Rectal smooth muscle tissue (tissue), 1 donor: ENCODE measurements around the gene COMMD6.
"Not testable (repeated sequence)": the region's sequence is repeated elsewhere in the genome, so short reads cannot be mapped to it uniquely, and the experiment has no call there.

Source experiments
- H3K27ac ChIP-seq: one replicate; pipeline ENCODE4 v1.7.0; 2013; ENCODE audit warnings: low read depth, low read length, inconsistent platforms
- H3K27me3 ChIP-seq: one replicate; pipeline ENCODE4 v1.7.0; 2013; ENCODE audit warnings: low read length; ENCODE audit not compliant: control insufficient read depth, insufficient read depth
- H3K36me3 ChIP-seq: one replicate; pipeline ENCODE4 v1.7.0; 2013; ENCODE audit warnings: low read length; ENCODE audit not compliant: control insufficient read depth, insufficient read depth
- H3K4me1 ChIP-seq: one replicate; pipeline ENCODE4 v1.7.0; 2013; ENCODE audit warnings: low read length; ENCODE audit not compliant: control insufficient read depth, insufficient read depth
- H3K4me3 ChIP-seq: one replicate; pipeline ENCODE4 v1.7.0; 2013; ENCODE audit warnings: low read length
- H3K9ac ChIP-seq: one replicate; pipeline ENCODE4 v1.7.0; 2013; ENCODE audit warnings: low read length

Gene COMMD6

DNA sequence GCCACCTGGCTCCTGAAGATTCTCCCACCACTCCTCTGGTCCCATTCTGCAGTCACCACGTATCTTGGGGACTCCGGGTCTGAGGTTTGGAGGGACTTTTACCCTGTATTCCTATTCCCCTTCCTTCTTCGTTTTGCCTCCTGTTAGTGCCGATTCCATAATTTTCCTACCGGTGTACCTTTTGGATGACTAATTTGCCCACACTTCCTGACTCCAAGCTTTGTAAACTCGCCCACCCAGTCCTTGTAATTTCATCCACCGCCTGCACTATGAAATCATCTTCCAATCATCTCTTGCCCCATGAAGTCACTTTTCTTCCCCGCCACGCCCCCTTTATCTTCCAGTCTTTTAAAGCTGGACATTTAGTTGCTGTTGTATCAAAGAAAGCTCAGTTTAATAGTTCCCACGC lies 12.5 kb upstream of the COMMD6 start:
- peak overlapping the region; percentile 79 for H3K27ac ChIP-seq
- H3K27me3 ChIP-seq: no peaks in the 10 kb centered on the region
- peak overlapping the region; percentile 66 for H3K9ac ChIP-seq
- H3K4me3 ChIP-seq: peak overlapping the region; percentile 99
- H3K4me1 ChIP-seq: no peaks in the 10 kb centered on the region
- no peaks in the 10 kb centered on the region for H3K36me3 ChIP-seq

- H3K27ac ChIP-seq: peak within 1 kb of the TSS; percentile 79
- H3K4me1 ChIP-seq: no peaks in the 10 kb centered on the region
- peak within 1 kb of the TSS; percentile 66 for H3K9ac ChIP-seq
- H3K27me3 ChIP-seq: no peaks in the 10 kb centered on the region
- H3K4me3 ChIP-seq: peak within 1 kb of the TSS; percentile 99
- no peaks in the 10 kb centered on the region for H3K36me3 ChIP-seq
Observed at GRCh38 chr13:75549262-75550158, 11.9 kb upstream of the COMMD6 start, which contains the start of gene UCHL3. TSS of gene UCHL3 (plus strand) at chr13:75549791. CDS start at chr13:75549821, 30 bp downstream.

DNA sequence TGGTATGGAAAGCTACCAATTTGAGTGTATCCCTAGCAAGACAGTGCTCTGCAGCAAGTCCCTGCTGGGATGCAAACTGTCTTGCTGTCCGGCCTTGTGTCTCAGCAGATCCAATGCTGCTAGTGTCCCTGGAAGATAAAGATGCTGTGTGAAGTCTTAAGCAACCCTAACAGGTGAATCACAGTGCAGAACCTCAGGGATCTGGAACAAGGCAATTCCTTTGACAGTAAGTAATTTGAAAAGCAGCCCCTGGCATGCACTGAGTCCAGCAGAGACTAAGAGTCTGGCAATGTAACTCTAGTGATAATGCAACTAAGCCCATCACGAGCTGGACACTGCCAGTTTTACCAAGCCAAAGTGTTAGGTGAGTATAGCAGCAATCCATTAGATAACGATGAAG lies 10.3 kb upstream of the COMMD6 start:
- H3K9ac ChIP-seq: no peak overlapping the region
- H3K36me3 ChIP-seq: no peaks in the 10 kb centered on the region
- no peaks in the 10 kb centered on the region for H3K27me3 ChIP-seq
- no peak overlapping the region for H3K4me3 ChIP-seq
- H3K4me1 ChIP-seq: no peaks in the 10 kb centered on the region
- H3K27ac ChIP-seq: no peak overlapping the region

DNA sequence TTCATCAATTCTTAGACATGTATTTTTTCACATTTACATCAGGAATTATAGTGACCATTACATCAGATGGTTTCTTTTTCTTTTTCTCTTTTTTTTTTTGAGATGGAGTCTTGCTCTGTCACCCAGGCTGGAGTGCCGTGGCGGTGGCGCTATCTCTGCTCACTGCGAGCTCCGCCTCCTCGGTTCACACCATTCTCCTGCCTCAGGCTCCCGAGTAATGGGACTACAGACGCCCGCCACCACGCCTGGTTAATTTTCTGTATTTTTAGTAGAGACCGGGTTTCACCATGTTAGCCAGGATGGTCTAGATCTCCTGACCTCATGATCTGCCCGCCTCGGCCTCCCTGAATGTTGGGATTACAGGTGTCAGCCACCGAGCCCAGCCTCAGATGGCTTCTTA lies 7.7 kb upstream of the COMMD6 start:
- H3K27ac ChIP-seq, H3K27me3 ChIP-seq, H3K4me3 ChIP-seq, H3K9ac ChIP-seq, H3K4me1 ChIP-seq, H3K36me3 ChIP-seq: not testable (repeated sequence)

DNA sequence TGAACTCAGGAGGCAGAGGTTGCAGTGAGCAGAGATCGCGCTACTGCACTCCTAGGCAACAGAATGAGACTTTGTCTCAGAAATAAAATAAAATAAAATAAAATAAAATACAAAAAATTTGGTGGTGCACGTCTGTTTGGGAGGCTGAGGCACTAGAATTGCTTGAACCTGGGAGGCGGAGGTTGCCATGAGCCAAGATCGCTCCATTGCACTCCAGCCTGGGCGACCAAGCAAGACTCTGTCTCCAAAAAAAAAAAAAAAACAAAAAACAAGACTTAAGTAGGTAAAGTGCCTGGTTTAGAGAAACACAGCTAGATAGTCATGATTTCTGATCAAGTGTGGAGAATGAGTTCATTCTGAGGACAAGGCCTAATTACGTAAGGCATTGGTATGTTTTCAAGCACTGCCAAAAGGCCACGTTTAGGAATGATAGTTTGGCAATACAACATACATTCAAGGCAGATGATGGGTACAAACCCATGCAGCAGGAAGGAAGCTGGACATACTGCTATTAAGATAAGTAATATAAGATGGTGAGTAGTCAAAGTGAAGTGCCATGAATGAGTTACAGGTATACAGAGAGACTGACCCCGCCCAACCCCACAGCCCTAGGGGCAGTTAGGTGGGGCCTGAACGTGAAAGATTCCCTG lies 7.2 kb upstream of the COMMD6 start:
- Histone ChIP-seq H3K36me3 (no peaks in the 10 kb centered on the region), H3K27ac (no peak overlapping the region), H3K27me3 (no peaks in the 10 kb centered on the region), H3K4me3 (no peak overlapping the region), H3K9ac (no peak overlapping the region), H3K4me1 (no peaks in the 10 kb centered on the region)

- Histone ChIP-seq H3K4me1 (peaks cover 3% of the 10 kb centered on the region), H3K36me3 (no peaks in the 10 kb centered on the region), H3K4me3 (no peak overlapping the region), H3K9ac (no peak overlapping the region), H3K27ac (no peak overlapping the region), H3K27me3 (no peaks in the 10 kb centered on the region)
Observed at GRCh38 chr13:75541961-75542360, 4.3 kb upstream of the COMMD6 start.

- no peak overlapping the region for H3K4me3 ChIP-seq
- no peaks in the 10 kb centered on the region for H3K27me3 ChIP-seq
- peaks cover 6% of the 10 kb centered on the region for H3K4me1 ChIP-seq
- no peaks in the 10 kb centered on the region for H3K36me3 ChIP-seq
- no peak overlapping the region for H3K27ac ChIP-seq
- H3K9ac ChIP-seq: no peak overlapping the region
Observed at GRCh38 chr13:75541287-75541686, 3.6 kb upstream of the COMMD6 start.

GRCh38 chr13:75533861-75534260 lies 3.8 kb downstream of the COMMD6 start:
- Histone ChIP-seq H3K36me3 (no peaks in the 10 kb centered on the region), H3K4me3 (no peak overlapping the region), H3K4me1 (peaks cover 6% of the 10 kb centered on the region), H3K9ac (no peak overlapping the region), H3K27me3 (no peaks in the 10 kb centered on the region), H3K27ac (no peak overlapping the region)

- H3K4me1 ChIP-seq: no peaks in the 10 kb centered on the region
- H3K27me3 ChIP-seq: no peaks in the 10 kb centered on the region
Observed at GRCh38 chr13:75530549-75530961, 7.1 kb downstream of the COMMD6 start.

DNA sequence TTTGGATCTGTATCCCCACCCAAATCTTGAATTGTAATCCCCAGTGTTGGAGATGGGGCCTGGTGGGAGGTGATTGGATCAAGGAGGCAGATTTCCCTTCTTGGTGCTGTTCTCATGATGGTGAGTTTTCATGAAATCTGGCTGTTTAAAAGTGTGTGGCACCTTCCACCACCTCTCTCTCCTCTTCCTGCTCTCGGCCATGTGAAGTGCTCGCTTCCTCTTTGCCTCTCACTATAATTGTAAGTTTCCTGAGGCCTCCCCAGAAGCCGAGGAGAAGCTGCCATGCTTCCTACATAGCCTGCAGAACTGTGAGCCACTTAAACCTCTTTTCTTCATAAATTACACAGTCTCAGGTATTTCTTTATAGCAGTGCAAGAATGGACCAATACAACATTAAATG lies 15.7 kb downstream of the COMMD6 start:
- H3K27me3 ChIP-seq: no peaks in the 10 kb centered on the region
- H3K9ac ChIP-seq: no peak overlapping the region
- no peak overlapping the region for H3K4me3 ChIP-seq
- H3K4me1 ChIP-seq: no peaks in the 10 kb centered on the region
- H3K27ac ChIP-seq: no peak overlapping the region
- H3K36me3 ChIP-seq: peaks cover 3% of the 10 kb centered on the region

More at GRCh38 chr13:75530549-75530961, 7.1 kb downstream of the COMMD6 start:
- Histone ChIP-seq H3K9ac (no peak overlapping the region), H3K27ac (no peak overlapping the region), H3K4me3 (no peak overlapping the region), H3K36me3 (no peaks in the 10 kb centered on the region)

- Histone ChIP-seq H3K9ac (no peak overlapping the region), H3K36me3 (no peaks in the 10 kb centered on the region), H3K27ac (no peak overlapping the region), H3K4me1 (no peaks in the 10 kb centered on the region), H3K4me3 (no peak overlapping the region), H3K27me3 (no peaks in the 10 kb centered on the region)
Observed at GRCh38 chr13:75518439-75519088, 19.1 kb downstream of the COMMD6 start.
